Epithelial cell of esophagus (primary cell): Measurements from ENCODE around the gene RPRD2.

Experiments
- DNase-seq: peaks from one replicate; pipeline ENCODE4 v3.0.0; 2010; ENCODE audit warnings: low read depth
- H3K4me3 ChIP-seq: 2 replicates; pipeline ENCODE4 v1.5.1; 2011; ENCODE audit warnings: mild to moderate bottlenecking, low read length, control low read depth
- TF ChIP-seq, protein P1 (sequence below): IDR thresholded peaks from 2 replicates; pipeline ENCODE4 v1.5.1; 2011; ENCODE audit warnings: low read depth, mild to moderate bottlenecking, low read length, control low read depth, inconsistent platforms; ENCODE audit not compliant: insufficient read depth; ENCODE audit errors: missing control alignments

The RPRD2 gene

GRCh38 chr1:150406483-150406882 lies 42.5 kb downstream of the RPRD2 start:
- H3K4me3 ChIP-seq = no peak overlapping the region
- no peak for DNase-seq
- TF ChIP-seq, protein P1, sequence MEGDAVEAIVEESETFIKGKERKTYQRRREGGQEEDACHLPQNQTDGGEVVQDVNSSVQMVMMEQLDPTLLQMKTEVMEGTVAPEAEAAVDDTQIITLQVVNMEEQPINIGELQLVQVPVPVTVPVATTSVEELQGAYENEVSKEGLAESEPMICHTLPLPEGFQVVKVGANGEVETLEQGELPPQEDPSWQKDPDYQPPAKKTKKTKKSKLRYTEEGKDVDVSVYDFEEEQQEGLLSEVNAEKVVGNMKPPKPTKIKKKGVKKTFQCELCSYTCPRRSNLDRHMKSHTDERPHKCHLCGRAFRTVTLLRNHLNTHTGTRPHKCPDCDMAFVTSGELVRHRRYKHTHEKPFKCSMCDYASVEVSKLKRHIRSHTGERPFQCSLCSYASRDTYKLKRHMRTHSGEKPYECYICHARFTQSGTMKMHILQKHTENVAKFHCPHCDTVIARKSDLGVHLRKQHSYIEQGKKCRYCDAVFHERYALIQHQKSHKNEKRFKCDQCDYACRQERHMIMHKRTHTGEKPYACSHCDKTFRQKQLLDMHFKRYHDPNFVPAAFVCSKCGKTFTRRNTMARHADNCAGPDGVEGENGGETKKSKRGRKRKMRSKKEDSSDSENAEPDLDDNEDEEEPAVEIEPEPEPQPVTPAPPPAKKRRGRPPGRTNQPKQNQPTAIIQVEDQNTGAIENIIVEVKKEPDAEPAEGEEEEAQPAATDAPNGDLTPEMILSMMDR = no peak

GRCh38 chr1:150407330-150407729 lies 43.4 kb downstream of the RPRD2 start:
- no peak overlapping the region for H3K4me3 ChIP-seq
- DNase-seq = no peak
- TF ChIP-seq, protein P1 = no peak

GRCh38 chr1:150408800-150409199 lies 44.9 kb downstream of the RPRD2 start:
- TF ChIP-seq, protein P1 = no peak
- H3K4me3 ChIP-seq = no peak overlapping the region

DNA sequence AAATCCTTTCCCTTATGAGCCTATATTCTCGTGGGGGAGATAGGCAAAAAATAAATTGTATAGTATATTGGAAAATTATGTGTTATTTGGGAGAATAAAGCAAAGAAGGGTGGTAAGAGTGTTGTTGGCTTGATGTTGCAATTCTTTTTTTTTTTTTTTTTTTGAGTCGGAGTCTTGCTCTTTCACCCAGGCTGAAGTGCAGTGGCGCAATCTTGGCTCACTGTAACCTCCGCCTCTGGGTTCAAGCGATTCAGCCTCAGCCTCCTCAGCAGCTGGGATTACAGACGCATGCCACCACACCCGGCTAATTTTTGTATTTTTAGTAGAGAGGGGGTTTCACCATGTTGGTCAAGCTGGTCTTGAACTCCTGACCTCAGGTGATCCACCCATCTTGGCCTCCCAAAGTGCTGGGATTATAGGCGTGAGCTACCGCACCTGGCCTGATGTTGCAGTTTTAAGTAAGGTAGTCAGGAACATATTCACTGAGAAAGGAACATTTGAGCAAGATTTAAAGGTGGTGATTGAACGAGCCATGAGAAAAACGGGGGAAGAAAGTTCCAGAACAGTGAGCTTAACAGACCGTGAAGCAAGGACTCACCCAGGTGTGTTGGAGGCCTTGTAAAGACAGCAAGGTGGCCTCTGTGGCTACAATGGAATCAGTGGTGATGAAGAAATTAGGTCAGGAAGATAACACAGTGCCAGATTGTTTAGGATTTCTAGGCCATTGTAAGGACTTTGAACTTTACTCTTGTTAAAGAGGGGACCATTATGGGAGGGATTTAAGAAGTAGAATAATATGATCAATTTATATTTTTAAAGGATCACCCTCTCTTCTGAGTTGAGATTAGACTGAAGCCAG lies 45.8 kb downstream of the RPRD2 start:
- no peak for DNase-seq
- TF ChIP-seq, protein P1 = no peak
- H3K4me3 ChIP-seq = no peak overlapping the region

More at GRCh38 chr1:150408800-150409199, 44.9 kb downstream of the RPRD2 start:
- DNase-seq = no peak

- no peak overlapping the region for H3K4me3 ChIP-seq
- DNase-seq = no peak
- TF ChIP-seq, protein P1 = no peak
These were observed 46.7 kb downstream of the RPRD2 start for GRCh38 chr1:150410582-150411101.

DNA sequence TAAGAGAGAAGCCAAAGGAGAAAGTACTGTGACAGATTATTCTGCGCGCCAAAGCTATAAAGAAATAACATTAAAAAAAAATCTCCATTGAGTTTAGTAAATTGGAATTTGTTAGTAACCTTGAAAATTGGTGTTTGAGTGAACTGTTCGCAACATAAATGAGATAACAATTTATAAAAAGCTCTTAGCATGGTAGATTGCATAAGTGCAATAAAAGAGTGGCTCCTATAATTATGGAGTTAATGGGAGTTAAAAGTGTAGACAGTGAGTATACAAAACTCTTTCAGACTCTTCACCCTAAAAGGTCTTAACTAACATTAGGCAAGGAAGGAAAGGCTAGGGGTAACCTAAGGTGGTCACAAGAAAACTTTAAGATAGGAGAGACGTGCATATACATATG lies 50.6 kb downstream of the RPRD2 start:
- TF ChIP-seq, protein P1 = no peak
- DNase-seq = no peak

More for the DNA sequence above, 50.6 kb downstream of the RPRD2 start:
- no peak overlapping the region for H3K4me3 ChIP-seq
